GM19099 (cell line): ENCODE measurements around the gene NLRC5.

Experiments used
- POLR2A ChIP-seq: IDR thresholded peaks from 3 replicates; pipeline ENCODE4 v1.6.1; 2011; ENCODE audit warnings: low read depth; ENCODE audit not compliant: insufficient read length; ENCODE audit errors: extremely low read depth

NLRC5 gene

DNA sequence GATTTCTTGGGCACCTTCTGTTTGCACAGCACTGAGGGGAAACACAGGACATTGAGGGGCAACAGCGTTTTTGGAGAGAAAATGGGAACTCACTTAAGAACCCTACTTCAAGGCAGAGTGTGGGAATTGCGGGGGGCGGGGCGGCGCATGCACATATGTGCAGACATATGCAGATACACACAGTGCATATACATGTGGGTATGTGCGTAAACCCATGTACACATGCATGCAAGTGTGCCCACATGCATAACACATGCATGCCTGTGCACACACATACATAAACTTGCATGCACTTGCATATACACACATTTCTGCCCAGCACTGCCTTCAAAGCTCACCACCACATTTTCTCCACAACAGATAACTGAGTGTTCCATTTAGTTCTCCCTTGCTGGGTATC, 32.4 kb downstream of the NLRC5 start:
- no peak for TF ChIP-seq POLR2A

DNA sequence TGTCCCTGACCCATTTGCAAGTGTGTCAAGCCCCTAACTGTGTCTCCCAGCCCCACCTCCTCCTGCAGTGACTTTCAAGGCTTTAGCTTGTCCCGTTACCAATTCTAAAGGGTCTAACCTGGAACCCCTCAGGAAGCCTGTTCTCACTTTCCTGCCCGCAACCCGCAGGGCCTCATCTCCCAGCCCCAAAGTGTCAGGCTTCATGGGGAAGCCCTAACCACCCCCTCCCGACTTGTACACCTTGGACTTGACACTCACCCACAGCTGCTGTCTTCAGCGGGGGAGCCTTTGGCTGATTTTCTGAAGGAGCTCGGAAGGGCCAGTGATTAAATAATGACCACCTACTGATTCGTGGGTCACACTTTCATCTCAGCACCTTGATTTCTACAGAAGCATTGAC, 33.1 kb downstream of the NLRC5 start:
- TF ChIP-seq POLR2A, result no peak

DNA sequence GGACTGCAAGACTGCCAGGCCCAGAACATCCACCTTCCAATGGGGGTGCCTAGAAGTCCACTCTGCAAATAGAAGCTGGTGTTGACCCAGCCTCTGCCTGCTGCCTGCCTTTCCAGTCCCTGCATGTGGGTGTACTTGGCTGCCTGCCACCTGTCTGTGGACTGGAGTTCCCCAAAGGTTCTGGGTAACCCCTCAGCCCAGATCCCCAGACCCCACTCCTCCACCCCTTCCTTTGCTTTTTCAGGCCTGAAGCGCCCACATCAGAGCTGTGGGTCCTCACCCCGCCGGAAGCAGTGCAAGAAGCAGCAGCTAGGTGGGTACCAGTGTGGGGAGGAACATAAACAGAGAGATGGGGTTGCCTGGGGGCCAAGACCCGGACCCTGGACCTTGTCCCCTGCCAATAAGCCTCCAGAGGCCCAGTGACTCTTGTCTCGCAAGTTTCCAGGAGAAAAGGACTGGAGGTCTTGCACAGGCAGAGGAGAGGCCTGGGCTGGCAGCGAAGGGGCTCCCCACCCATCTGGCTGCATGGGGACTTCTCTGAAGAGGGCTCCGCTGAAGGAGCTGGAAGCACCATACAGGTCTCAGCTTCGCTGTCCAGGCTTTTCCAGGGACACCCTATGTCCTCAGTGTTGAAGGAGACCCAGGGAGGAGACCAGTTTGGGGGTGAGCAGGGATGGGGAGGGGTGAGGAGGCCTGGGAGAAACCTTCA, 34.3 kb downstream of the NLRC5 start:
- no peak for TF ChIP-seq POLR2A

DNA sequence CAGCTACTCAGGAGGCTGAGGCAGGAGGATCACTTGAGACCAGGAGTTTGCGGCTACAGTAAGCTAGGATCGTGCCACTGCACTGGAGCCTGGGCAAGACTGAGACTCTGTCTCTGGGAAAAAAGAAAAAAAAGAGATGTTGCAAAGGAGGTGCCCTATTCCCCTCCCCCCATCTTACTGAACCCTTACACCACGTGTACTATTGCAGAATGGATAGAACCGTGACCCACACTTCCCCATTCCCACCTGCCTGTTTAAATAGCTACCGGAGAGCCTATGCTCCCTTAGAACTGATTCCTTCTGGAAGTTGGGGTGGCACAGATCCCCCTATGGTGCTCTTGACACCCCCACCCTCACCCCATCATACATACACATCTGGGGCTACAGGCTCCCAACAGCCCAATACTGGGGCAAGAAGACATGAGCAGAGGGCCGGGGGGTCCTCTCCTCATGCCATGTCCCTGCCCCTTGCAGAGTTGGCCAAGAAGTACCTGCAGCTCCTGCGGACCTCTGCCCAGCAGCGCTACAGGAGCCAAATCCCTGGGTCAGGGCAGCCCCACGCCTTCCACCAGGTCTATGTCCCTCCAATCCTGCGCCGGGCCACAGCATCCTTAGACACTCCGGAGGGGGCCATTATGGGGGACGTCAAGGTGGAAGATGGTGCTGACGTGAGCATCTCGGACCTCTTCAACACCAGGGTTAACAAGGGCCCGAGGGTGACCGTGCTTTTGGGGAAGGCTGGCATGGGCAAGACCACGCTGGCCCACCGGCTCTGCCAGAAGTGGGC, 35.7 kb downstream of the NLRC5 start:
- TF ChIP-seq POLR2A, result no peak

DNA sequence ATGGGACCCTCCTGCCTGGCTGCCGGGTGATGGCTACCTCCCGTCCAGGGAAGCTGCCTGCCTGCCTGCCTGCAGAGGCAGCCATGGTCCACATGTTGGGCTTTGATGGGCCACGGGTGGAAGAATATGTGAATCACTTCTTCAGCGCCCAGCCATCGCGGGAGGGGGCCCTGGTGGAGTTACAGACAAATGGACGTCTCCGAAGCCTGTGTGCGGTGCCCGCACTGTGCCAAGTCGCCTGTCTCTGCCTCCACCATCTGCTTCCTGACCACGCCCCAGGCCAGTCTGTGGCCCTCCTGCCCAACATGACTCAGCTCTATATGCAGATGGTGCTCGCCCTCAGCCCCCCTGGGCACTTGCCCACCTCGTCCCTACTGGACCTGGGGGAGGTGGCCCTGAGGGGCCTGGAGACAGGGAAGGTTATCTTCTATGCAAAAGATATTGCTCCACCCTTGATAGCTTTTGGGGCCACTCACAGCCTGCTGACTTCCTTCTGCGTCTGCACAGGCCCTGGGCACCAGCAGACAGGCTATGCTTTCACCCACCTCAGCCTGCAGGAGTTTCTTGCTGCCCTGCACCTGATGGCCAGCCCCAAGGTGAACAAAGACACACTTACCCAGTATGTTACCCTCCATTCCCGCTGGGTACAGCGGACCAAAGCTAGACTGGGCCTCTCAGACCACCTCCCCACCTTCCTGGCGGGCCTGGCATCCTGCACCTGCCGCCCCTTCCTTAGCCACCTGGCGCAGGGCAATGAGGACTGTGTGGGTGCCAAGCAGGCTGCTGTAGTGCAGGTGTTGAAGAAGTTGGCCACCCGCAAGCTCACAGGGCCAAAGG, 36.8 kb downstream of the NLRC5 start:
- TF ChIP-seq POLR2A, result no peak

DNA sequence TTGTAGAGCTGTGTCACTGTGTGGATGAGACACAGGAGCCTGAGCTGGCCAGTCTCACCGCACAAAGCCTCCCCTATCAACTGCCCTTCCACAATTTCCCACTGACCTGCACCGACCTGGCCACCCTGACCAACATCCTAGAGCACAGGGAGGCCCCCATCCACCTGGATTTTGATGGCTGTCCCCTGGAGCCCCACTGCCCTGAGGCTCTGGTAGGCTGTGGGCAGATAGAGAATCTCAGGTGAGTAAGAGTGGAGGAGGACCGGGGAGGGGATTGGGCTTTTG, 37.4 kb downstream of the NLRC5 start:
- TF ChIP-seq POLR2A, result no peak

DNA sequence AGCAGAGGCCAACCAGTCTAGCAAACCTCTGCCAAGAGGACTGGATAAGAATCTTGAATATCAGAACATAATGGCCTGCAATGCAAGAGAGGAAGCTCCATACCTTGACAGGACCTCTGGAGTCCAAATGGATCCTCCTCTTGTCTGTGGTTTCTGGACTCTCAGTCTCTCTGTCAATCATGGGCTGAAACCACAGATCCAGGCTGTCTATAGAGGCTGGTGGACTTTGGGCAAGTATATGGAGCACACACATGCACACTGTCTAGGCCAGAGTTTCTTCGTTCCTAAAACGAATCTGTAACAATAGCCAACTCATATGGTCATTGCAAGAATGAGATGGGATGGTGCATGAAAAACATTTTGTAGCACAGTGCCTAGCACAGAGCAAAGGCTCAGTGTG, 37.7 kb downstream of the NLRC5 start:
- TF ChIP-seq POLR2A, result no peak

DNA sequence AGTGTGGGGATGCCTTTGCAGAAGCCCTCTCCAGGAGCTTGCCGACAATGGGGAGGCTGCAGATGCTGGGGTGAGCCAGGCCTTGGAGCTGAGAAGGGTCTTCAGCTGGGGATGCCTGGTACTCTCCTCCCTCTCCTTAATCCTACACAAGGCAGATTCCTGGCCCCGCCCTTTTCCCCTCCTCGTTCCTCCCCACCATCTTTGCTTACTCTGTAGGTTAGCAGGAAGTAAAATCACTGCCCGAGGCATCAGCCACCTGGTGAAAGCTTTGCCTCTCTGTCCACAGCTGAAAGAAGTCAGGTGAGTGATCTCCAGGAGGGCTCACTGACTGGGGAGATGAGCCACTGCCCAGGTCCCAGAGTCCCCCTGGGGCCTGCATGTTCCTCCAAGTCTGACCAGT, 38.7 kb downstream of the NLRC5 start:
- TF ChIP-seq POLR2A, result no peak

DNA sequence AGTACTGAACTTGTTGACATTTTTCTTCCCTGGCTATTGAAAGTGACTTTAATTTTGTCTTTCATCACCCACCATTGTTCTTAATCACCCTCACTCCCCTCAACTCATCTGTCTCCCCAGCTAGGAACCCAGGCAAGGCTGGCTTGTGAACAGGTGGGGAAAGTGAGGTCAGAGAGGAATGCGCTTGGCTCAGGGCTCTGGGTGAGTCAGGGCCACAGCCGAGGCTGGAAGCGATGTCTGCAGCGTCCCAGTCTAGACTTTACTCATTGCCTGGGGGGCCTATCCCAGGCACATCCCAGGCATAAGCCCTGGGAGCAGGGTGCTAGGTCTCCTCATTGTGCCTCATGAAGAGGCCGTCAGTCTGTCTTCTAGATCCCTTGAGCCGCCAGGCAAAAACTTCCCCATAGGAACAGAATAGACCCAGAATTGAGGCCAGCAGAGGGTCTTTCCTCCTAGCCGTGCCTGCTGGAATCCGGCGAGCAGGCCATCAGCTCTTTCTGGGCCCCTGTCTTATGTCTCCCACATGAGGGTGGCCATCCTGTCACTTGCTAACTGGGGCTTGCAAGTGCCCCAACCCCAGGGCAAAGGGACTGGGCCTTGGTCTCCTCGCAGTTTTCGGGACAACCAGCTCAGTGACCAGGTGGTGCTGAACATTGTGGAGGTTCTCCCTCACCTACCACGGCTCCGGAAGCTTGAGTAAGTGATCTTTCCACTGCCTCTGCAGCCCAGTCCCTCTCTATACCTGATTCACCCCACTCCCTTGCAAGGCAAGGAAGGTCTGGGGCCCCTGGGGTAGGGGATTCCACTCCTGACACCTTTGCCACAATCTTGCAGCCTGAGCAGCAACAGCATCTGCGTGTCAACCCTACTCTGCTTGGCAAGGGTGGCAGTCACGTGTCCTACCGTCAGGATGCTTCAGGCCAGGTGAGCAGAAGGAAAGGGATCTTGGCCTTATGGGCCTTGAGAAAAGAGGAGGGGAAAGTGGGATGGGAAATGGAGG, 40.1 kb downstream of the NLRC5 start:
- TF ChIP-seq POLR2A, result no peak

DNA sequence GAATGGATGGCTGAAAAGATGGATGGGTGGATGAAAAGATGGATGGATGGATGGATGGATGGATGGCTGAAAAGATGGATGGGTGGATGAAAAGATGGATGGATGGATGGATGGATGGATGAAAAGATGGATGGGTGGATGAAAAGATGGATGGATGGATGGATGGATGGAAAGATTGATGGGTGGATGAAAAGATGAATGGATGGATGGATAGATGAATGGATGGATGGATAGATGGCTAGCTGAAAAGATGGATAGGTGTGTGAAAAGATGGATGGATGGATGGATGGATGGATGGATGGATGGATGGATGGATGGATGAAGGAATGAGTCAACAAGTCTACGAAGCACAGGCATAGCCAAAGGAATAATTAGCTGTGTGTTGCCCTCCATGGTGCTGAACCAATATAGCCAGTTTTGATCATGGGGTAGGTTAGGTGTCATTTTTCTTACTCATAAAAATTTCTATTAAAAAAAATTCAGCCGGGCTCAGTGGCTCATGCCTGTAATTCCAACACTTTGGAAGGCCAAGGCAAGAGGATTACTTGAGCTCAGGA, 41.1 kb downstream of the NLRC5 start:
- TF ChIP-seq POLR2A, result no peak

DNA sequence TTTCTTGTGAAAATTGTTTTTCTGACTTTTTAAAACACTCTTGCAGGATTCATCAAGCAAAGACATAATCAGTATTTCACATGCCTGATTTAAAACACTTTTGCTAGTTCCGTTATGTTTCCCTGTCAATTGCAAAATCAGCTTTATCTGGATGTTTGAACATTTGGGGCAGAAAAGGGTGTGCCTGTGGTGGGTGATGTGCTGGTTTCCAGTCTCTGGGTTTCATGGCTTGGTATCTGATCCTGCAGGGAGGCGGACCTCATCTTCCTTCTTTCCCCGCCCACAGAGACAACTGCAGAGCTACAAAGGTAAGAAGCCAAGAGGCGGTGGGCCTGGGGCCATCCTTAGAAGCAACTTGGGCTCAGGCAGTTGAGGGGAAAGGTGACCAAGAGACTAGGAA, 41.8 kb downstream of the NLRC5 start:
- no peak for TF ChIP-seq POLR2A

DNA sequence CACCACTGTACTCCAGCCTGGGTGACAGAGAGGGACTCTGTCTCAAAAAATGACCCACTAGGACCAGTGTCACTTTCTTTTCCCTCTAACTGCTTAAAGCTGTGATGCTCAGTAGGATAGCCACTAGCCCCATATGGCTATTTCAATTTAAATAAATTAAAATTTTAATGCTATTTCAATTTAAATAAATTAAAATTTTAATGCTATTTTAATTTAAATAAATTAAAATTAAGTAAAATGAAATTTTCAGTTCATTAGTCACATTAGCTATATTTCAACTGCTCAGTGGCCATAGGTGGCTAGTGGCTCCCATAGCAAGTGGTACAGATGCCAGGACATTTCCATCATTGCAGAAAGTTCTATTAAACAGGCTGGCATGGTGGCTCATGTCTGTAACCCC, 43.0 kb downstream of the NLRC5 start:
- TF ChIP-seq POLR2A, result no peak

DNA sequence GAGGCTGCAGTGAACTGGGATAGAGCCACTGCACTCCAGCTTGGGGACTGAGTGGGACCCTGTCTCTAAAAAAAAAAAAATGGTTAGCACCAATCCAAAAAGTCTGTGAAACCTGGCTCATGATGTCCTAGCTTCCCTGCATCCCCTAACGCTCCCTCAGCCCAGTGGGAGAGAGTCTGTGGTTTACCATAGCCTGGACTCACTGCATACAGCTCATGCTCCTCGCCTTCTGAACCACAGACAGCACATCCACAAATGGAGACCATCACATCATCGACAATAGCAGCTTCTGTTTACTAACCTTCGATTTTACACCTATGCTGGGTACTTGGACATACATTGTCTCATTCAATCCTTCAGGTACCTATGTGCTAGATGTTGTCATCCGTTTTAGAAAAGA, 43.6 kb downstream of the NLRC5 start:
- no peak for TF ChIP-seq POLR2A

DNA sequence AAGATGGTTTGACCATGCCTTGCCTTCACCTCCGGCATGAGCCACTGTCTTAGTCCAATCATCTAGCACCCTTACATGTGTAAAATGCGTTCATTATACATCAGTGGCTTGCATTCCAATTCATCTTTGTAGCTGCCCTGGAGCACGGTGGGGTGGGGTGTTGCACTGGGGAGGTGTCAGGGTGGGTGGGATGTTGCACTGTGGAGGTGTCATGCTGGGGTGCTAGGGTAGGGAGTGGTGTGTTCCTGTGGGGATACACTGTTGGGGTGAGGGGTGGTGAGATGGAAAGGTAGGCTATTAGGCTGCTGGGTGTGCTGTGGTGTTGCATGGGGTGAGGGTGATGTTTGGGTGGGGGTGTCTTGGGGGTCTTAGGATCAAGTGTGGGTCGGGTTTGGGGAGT, 47.0 kb downstream of the NLRC5 start:
- TF ChIP-seq POLR2A, result no peak
